HG02759 (cell line): ENCODE data around the gene EFCAB6.

Source experiments
- ATAC-seq: cut with Tn5 transposase; IDR thresholded peaks from one replicate; pipeline ENCODE4 v1.9.1; 2021; ENCODE audit warnings: mild to moderate bottlenecking, moderate library complexity; ENCODE audit not compliant: unreplicated experiment

Gene EFCAB6

GRCh38 chr22:43747877-43748276 lies 64.2 kb downstream of the EFCAB6 start:
- ATAC-seq, result no peak

GRCh38 chr22:43747058-43747457 lies 65.0 kb downstream of the EFCAB6 start:
- no peak for ATAC-seq

- ATAC-seq, result no peak
These were observed 66.2 kb downstream of the EFCAB6 start for GRCh38 chr22:43745783-43746356.

- no peak for ATAC-seq
These were observed 66.7 kb downstream of the EFCAB6 start for GRCh38 chr22:43745411-43745770.

- ATAC-seq, result no peak
These were observed 67.2 kb downstream of the EFCAB6 start for GRCh38 chr22:43744700-43745410.

GRCh38 chr22:43743929-43744643 lies 68.0 kb downstream of the EFCAB6 start:
- no peak for ATAC-seq

- no peak for ATAC-seq
These were observed 69.0 kb downstream of the EFCAB6 start for GRCh38 chr22:43743131-43743530.

GRCh38 chr22:43742154-43742950 lies 69.8 kb downstream of the EFCAB6 start:
- ATAC-seq, result no peak

- ATAC-seq, result no peak
These were observed 71.4 kb downstream of the EFCAB6 start for GRCh38 chr22:43740587-43741270.

- no peak for ATAC-seq
These were observed 72.2 kb downstream of the EFCAB6 start for GRCh38 chr22:43739851-43740379.

- ATAC-seq, result no peak
These were observed 74.8 kb downstream of the EFCAB6 start for GRCh38 chr22:43737150-43737828.

GRCh38 chr22:43736651-43737050 lies 75.5 kb downstream of the EFCAB6 start:
- ATAC-seq, result no peak

- no peak for ATAC-seq
These were observed 77.5 kb downstream of the EFCAB6 start for GRCh38 chr22:43734370-43735150.

- ATAC-seq, result no peak
These were observed 79.0 kb downstream of the EFCAB6 start for GRCh38 chr22:43733138-43733537.

GRCh38 chr22:43731988-43732387 lies 80.1 kb downstream of the EFCAB6 start:
- ATAC-seq, result no peak

- no peak for ATAC-seq
These were observed 85.1 kb downstream of the EFCAB6 start for GRCh38 chr22:43726964-43727543.

- no peak for ATAC-seq
These were observed 85.8 kb downstream of the EFCAB6 start for GRCh38 chr22:43726322-43726721.

GRCh38 chr22:43723816-43724215 lies 88.3 kb downstream of the EFCAB6 start:
- ATAC-seq, result no peak

- ATAC-seq, result no peak
These were observed 89.7 kb downstream of the EFCAB6 start for GRCh38 chr22:43722444-43722843.
